GM18909 (cell line): ENCODE results near the gene DPP6.

ENCODE experiments used
- ATAC-seq: cut with Tn5 transposase; IDR thresholded peaks from one replicate; pipeline ENCODE4 v1.9.1; 2021; ENCODE audit warnings: mild to moderate bottlenecking; ENCODE audit not compliant: unreplicated experiment, poor library complexity

DPP6 gene

GRCh38 chr7:154776350-154776749 is 724.2 kb downstream of the DPP6 start:
- ATAC-seq: no peak

- ATAC-seq: no peak
These were observed 724.8 kb downstream of the DPP6 start for GRCh38 chr7:154777023-154777422.

- ATAC-seq: no peak
These were observed 725.3 kb downstream of the DPP6 start for GRCh38 chr7:154777489-154777888.

- ATAC-seq: no peak
These were observed 725.7 kb downstream of the DPP6 start for GRCh38 chr7:154777908-154778307.

- ATAC-seq: no peak
These were observed 729.4 kb downstream of the DPP6 start for GRCh38 chr7:154781369-154782303.

- no peak for ATAC-seq
These were observed 731.2 kb downstream of the DPP6 start for GRCh38 chr7:154783281-154783909.

GRCh38 chr7:154785898-154786297 is 733.7 kb downstream of the DPP6 start:
- no peak for ATAC-seq

- ATAC-seq: no peak
These were observed 737.2 kb downstream of the DPP6 start for GRCh38 chr7:154789404-154789803.

- no peak for ATAC-seq
These were observed 739.4 kb downstream of the DPP6 start for GRCh38 chr7:154791611-154792010.

GRCh38 chr7:154792436-154793055 is 740.3 kb downstream of the DPP6 start:
- ATAC-seq: no peak

- no peak for ATAC-seq
These were observed 742.1 kb downstream of the DPP6 start for GRCh38 chr7:154794147-154794780.

GRCh38 chr7:154795014-154795413 is 742.8 kb downstream of the DPP6 start:
- no peak for ATAC-seq

GRCh38 chr7:154795437-154795836 is 743.2 kb downstream of the DPP6 start:
- ATAC-seq: no peak

- no peak for ATAC-seq
These were observed 752.3 kb downstream of the DPP6 start for GRCh38 chr7:154804449-154804848.

GRCh38 chr7:154812027-154812426 is 759.8 kb downstream of the DPP6 start:
- no peak for ATAC-seq

- ATAC-seq: no peak
These were observed 765.2 kb downstream of the DPP6 start for GRCh38 chr7:154817224-154817896.

- ATAC-seq: no peak
These were observed 774.8 kb downstream of the DPP6 start for GRCh38 chr7:154827007-154827406.

GRCh38 chr7:154832557-154833138 is 780.5 kb downstream of the DPP6 start:
- no peak for ATAC-seq

- no peak for ATAC-seq
These were observed 783.8 kb downstream of the DPP6 start for GRCh38 chr7:154836021-154836448.

- no peak for ATAC-seq
These were observed 784.9 kb downstream of the DPP6 start for GRCh38 chr7:154837087-154837486.
